BLaER1 (cell line): ENCODE data around the gene ZNRF3.

Experiments
- H3K27ac ChIP-seq: shearing (Covaris generic); formaldehyde crosslinking; 2 replicates; pipeline ENCODE4 v1.8.1; 2022
- H3K27me3 ChIP-seq: shearing (Covaris generic); formaldehyde crosslinking; 2 replicates; pipeline ENCODE4 v1.8.1; 2022
- H3K36me3 ChIP-seq: shearing (Covaris generic); formaldehyde crosslinking; 2 replicates; pipeline ENCODE4 v1.8.1; 2022
- H3K4me1 ChIP-seq: shearing (Covaris generic); formaldehyde crosslinking; 2 replicates; pipeline ENCODE4 v1.8.1; 2022
- H3K4me2 ChIP-seq: shearing (Covaris generic); formaldehyde crosslinking; 2 replicates; pipeline ENCODE4 v1.8.1; 2022
- H3K4me3 ChIP-seq: shearing (Covaris generic); formaldehyde crosslinking; 2 replicates; pipeline ENCODE4 v1.8.1; 2022
- H3K9ac ChIP-seq: shearing (Covaris generic); formaldehyde crosslinking; 2 replicates; pipeline ENCODE4 v1.8.1; 2022
- H3K9me3 ChIP-seq: shearing (Covaris generic); formaldehyde crosslinking; 2 replicates; pipeline ENCODE4 v1.8.1; 2022
- H4K20me1 ChIP-seq: shearing (Covaris generic); formaldehyde crosslinking; 2 replicates; pipeline ENCODE4 v1.8.1; 2022
- Cebpa-rat ChIP-seq: shearing (Covaris generic); IDR thresholded peaks from 2 replicates; pipeline ENCODE4 v1.8.1; 2022

The ZNRF3 gene

GRCh38 chr22:28949788-28950187 lies 66.4 kb downstream of the ZNRF3 start:
- H3K27ac ChIP-seq: no peak overlapping the region
- peaks cover 69% of the 10 kb centered on the region for H4K20me1 ChIP-seq
- no peak overlapping the region for H3K9ac ChIP-seq
- no peak for TF ChIP-seq Cebpa-rat
- no peaks in the 10 kb centered on the region for H3K4me1 ChIP-seq
- H3K4me3 ChIP-seq: no peak overlapping the region
- H3K4me2 ChIP-seq: no peak overlapping the region
- H3K36me3 ChIP-seq: 0 out of 2 replicates have a peak, but pooled peaks cover 10% of the 10 kb centered on the region
- H3K9me3 ChIP-seq: peaks cover 31% of the 10 kb centered on the region
- H3K27me3 ChIP-seq: peaks cover 20% of the 10 kb centered on the region

GRCh38 chr22:28950617-28951411 lies 67.4 kb downstream of the ZNRF3 start:
- peaks cover 21% of the 10 kb centered on the region for H3K27me3 ChIP-seq
- H3K4me3 ChIP-seq: no peak overlapping the region
- TF ChIP-seq Cebpa-rat: no peak
- no peak overlapping the region for H3K4me2 ChIP-seq
- H4K20me1 ChIP-seq: peaks cover 80% of the 10 kb centered on the region
- H3K36me3 ChIP-seq: 0 out of 2 replicates have a peak, but pooled peaks cover 10% of the 10 kb centered on the region
- no peak overlapping the region for H3K9ac ChIP-seq
- no peak overlapping the region for H3K27ac ChIP-seq
- peaks cover 7% of the 10 kb centered on the region for H3K4me1 ChIP-seq
- H3K9me3 ChIP-seq: peaks cover 24% of the 10 kb centered on the region

GRCh38 chr22:28951530-28951929 lies 68.2 kb downstream of the ZNRF3 start:
- Histone ChIP-seq H3K9me3 (peaks cover 19% of the 10 kb centered on the region), H3K9ac (no peak overlapping the region), H3K27ac (no peak overlapping the region), H3K4me3 (no peak overlapping the region), H3K27me3 (peaks cover 22% of the 10 kb centered on the region), H3K4me1 (peaks cover 14% of the 10 kb centered on the region), H3K36me3 (0 out of 2 replicates have a peak, but pooled peaks cover 7% of the 10 kb centered on the region), H4K20me1 (peaks cover 87% of the 10 kb centered on the region), H3K4me2 (no peak overlapping the region)
- no peak for TF ChIP-seq Cebpa-rat

- H3K4me1 ChIP-seq: peaks cover 19% of the 10 kb centered on the region
- H3K27ac ChIP-seq: no peak overlapping the region
- no peak for TF ChIP-seq Cebpa-rat
- peaks cover 14% of the 10 kb centered on the region for H3K9me3 ChIP-seq
- no peak overlapping the region for H3K4me2 ChIP-seq
- H3K36me3 ChIP-seq: 0 out of 2 replicates have a peak, but pooled peaks cover 3% of the 10 kb centered on the region
- peaks cover 92% of the 10 kb centered on the region for H4K20me1 ChIP-seq
- H3K27me3 ChIP-seq: peaks cover 27% of the 10 kb centered on the region
- H3K9ac ChIP-seq: no peak overlapping the region
- H3K4me3 ChIP-seq: no peak overlapping the region
Measured at GRCh38 chr22:28951969-28952521, 68.7 kb downstream of the ZNRF3 start.

GRCh38 chr22:28952857-28953256 lies 69.5 kb downstream of the ZNRF3 start:
- H3K4me2 ChIP-seq: no peak overlapping the region

GRCh38 chr22:28953403-28953802 lies 70.0 kb downstream of the ZNRF3 start:
- Histone ChIP-seq H3K4me2 (no peak overlapping the region), H3K36me3 (peaks cover 5% of the 10 kb centered on the region; the same call in 1 of the 2 replicates), H3K27ac (no peak overlapping the region), H3K27me3 (peaks cover 35% of the 10 kb centered on the region), H3K9me3 (0 out of 2 replicates have a peak, but pooled peaks cover under 1% of the 10 kb centered on the region), H3K9ac (no peak overlapping the region), H3K4me1 (peaks cover 20% of the 10 kb centered on the region), H3K4me3 (no peak overlapping the region), H4K20me1 (peaks cover 99% of the 10 kb centered on the region)
- TF ChIP-seq Cebpa-rat: no peak

More at GRCh38 chr22:28952857-28953256, 69.5 kb downstream of the ZNRF3 start:
- H3K27me3 ChIP-seq: peaks cover 31% of the 10 kb centered on the region
- H3K4me1 ChIP-seq: peaks cover 20% of the 10 kb centered on the region
- H3K4me3 ChIP-seq: no peak overlapping the region
- peaks cover 98% of the 10 kb centered on the region for H4K20me1 ChIP-seq
- no peak overlapping the region for H3K9ac ChIP-seq
- no peak for TF ChIP-seq Cebpa-rat
- 0 out of 2 replicates have a peak, but pooled peaks cover 3% of the 10 kb centered on the region for H3K36me3 ChIP-seq
- H3K9me3 ChIP-seq: peaks cover 6% of the 10 kb centered on the region
- H3K27ac ChIP-seq: no peak overlapping the region

- H4K20me1 ChIP-seq: peaks cover 100% of the 10 kb centered on the region
Measured at GRCh38 chr22:28953976-28954880, 70.9 kb downstream of the ZNRF3 start.

GRCh38 chr22:28955817-28956216 lies 72.4 kb downstream of the ZNRF3 start:
- H3K36me3 ChIP-seq: peaks cover 15% of the 10 kb centered on the region
- TF ChIP-seq Cebpa-rat: peak; percentile 29; the same call in 1 of the 2 replicates
- no peaks in the 10 kb centered on the region; the same call in 1 of the 2 replicates for H3K9me3 ChIP-seq
- H3K4me1 ChIP-seq: peaks cover 20% of the 10 kb centered on the region
- no peak overlapping the region for H3K9ac ChIP-seq
- peaks cover 100% of the 10 kb centered on the region for H4K20me1 ChIP-seq
- no peak overlapping the region for H3K27ac ChIP-seq
- H3K4me3 ChIP-seq: no peak overlapping the region
- H3K4me2 ChIP-seq: peak overlapping the region; percentile 62
- peaks cover 43% of the 10 kb centered on the region for H3K27me3 ChIP-seq

More at GRCh38 chr22:28953976-28954880, 70.9 kb downstream of the ZNRF3 start:
- Histone ChIP-seq H3K4me2 (no peak overlapping the region), H3K4me1 (peaks cover 20% of the 10 kb centered on the region), H3K27me3 (peaks cover 43% of the 10 kb centered on the region), H3K27ac (no peak overlapping the region), H3K9me3 (no peaks in the 10 kb centered on the region; the same call in 1 of the 2 replicates), H3K9ac (no peak overlapping the region), H3K4me3 (no peak overlapping the region), H3K36me3 (peaks cover 14% of the 10 kb centered on the region)
- TF ChIP-seq Cebpa-rat: no peak

- no peak for TF ChIP-seq Cebpa-rat
- Histone ChIP-seq H3K4me2 (peak overlapping the region; percentile 62), H3K27ac (no peak overlapping the region), H4K20me1 (peaks cover 100% of the 10 kb centered on the region), H3K9ac (no peak overlapping the region), H3K36me3 (peaks cover 12% of the 10 kb centered on the region), H3K4me3 (no peak overlapping the region), H3K4me1 (peaks cover 20% of the 10 kb centered on the region), H3K9me3 (no peaks in the 10 kb centered on the region; the same call in 1 of the 2 replicates), H3K27me3 (peaks cover 43% of the 10 kb centered on the region)
Measured at GRCh38 chr22:28956506-28956905, 73.1 kb downstream of the ZNRF3 start.
